Smooth muscle cell (in vitro differentiated cells): ENCODE measurements around the gene NUP188. TPM values are rescaled to one million over a fixed set of nuclear protein-coding genes. Genes with fewer than 3 reads are reported as not detected.

Source experiments
- DNase-seq: peaks from one replicate; lab custom pipeline; 2025; ENCODE audit not compliant: unreplicated experiment; lab: John Stamatoyannopoulos, UW
- H2AFZ ChIP-seq: fragments of 200-600 bp; sonication (generic); 2 replicates; pipeline ENCODE4 v1.6.0; 2016; ENCODE audit warnings: antibody characterized with exemption, low read depth, mild to moderate bottlenecking
- H3F3A ChIP-seq: fragments of 200-600 bp; sonication (generic); 2 replicates; pipeline ENCODE4 v1.6.0; 2017; ENCODE audit warnings: antibody characterized with exemption, low read depth
- H3K27ac ChIP-seq: fragments of 200-600 bp; sonication (generic); 2 replicates; pipeline ENCODE4 v1.5.1; 2016; ENCODE audit warnings: low read depth, mild to moderate bottlenecking
- H3K27me3 ChIP-seq: fragments of 200-600 bp; sonication (generic); 2 replicates; pipeline ENCODE4 v1.6.1; 2016; ENCODE audit warnings: low read depth, mild to moderate bottlenecking
- H3K36me3 ChIP-seq: fragments of 200-600 bp; sonication (generic); 2 replicates; pipeline ENCODE4 v1.5.1; 2016; ENCODE audit warnings: low read depth
- H3K4me1 ChIP-seq: fragments of 200-600 bp; sonication (generic); 2 replicates; pipeline ENCODE4 v1.5.1; 2016; ENCODE audit warnings: low read depth
- H3K4me2 ChIP-seq: fragments of 200-600 bp; sonication (generic); 2 replicates; pipeline ENCODE4 v1.6.0; 2016; ENCODE audit warnings: mild to moderate bottlenecking
- H3K4me3 ChIP-seq: fragments of 200-600 bp; sonication (generic); 2 replicates; pipeline ENCODE4 v1.5.1; 2016; ENCODE audit warnings: mild to moderate bottlenecking
- H3K79me2 ChIP-seq: fragments of 200-600 bp; sonication (generic); 2 replicates; pipeline ENCODE4 v1.6.0; 2016; ENCODE audit warnings: low read depth, mild to moderate bottlenecking
- H3K9ac ChIP-seq: fragments of 200-600 bp; sonication (generic); 2 replicates; pipeline ENCODE4 v1.6.0; 2016; ENCODE audit warnings: low read depth
- H3K9me3 ChIP-seq: fragments of 200-600 bp; sonication (generic); replicated peaks from 2 replicates; pipeline ENCODE4 v1.5.1; 2016; ENCODE audit warnings: low read depth
- H4K20me1 ChIP-seq: fragments of 200-600 bp; sonication (generic); 2 replicates; pipeline ENCODE4 v1.6.0; 2016; ENCODE audit warnings: low read depth
- WGBS: methylation state at CpG from one replicate; pipeline ENCODE4 v1.1.7; 2016; ENCODE audit warnings: low lambda C conversion rate; 5-methylcytosine and 5-hydroxymethylcytosine counted together
- polyA plus RNA-seq: library from polyadenylated mRNA; unstranded; fragments of >200 nt; fragmentation: Nextera tagmentation; extraction: Ambion mirVana; gene quantifications from 2 replicates; pipeline ENCODE4 v1.2.1, GENCODE V29; 2016
- total RNA-seq: library from RNA; depleted of rRNA; stranded (reverse); fragments of >200 nt; gene quantifications from 2 replicates; pipeline ENCODE4 v1.2.3, GENCODE V29; 2014
- TF ChIP-seq, protein P1 (sequence below): fragments of 200-600 bp; sonication (generic); IDR thresholded peaks from 2 replicates; pipeline ENCODE4 v1.5.1; 2017; ENCODE audit warnings: borderline replicate concordance, mild to moderate bottlenecking, antibody characterized with exemption; ENCODE audit not compliant: insufficient read depth, poor library complexity, severe bottlenecking

Gene NUP188
- total and polyA plus RNA-seq, 2 experiments from 2014 or later, result 31.9 to 45.8 TPM

DNA sequence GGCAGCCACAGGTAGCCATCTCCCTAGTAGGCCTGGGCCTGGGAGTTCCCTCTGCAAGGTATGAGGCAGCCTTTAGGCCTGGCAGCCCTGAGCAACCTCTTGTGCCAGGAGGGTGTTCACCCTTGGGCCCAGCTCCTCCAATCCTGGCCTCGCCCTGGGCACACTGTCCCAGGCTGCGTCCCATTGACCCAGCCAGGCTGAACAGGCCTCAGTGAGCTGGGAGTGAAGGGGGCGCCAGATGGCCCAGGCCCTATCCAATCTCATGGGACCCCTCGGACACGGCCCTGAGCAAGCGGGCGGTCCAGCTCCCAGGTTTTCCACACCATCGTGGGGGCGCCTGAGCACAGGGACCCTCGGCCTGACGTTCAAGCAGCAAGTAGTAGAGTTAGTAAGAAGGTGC, 66.2 kb downstream of the NUP188 start:
- TF ChIP-seq, protein P1, sequence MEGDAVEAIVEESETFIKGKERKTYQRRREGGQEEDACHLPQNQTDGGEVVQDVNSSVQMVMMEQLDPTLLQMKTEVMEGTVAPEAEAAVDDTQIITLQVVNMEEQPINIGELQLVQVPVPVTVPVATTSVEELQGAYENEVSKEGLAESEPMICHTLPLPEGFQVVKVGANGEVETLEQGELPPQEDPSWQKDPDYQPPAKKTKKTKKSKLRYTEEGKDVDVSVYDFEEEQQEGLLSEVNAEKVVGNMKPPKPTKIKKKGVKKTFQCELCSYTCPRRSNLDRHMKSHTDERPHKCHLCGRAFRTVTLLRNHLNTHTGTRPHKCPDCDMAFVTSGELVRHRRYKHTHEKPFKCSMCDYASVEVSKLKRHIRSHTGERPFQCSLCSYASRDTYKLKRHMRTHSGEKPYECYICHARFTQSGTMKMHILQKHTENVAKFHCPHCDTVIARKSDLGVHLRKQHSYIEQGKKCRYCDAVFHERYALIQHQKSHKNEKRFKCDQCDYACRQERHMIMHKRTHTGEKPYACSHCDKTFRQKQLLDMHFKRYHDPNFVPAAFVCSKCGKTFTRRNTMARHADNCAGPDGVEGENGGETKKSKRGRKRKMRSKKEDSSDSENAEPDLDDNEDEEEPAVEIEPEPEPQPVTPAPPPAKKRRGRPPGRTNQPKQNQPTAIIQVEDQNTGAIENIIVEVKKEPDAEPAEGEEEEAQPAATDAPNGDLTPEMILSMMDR, result no peak
- Histone ChIP-seq H3K79me2 (no peaks in the 10 kb centered on the region), H3K4me1 (no peaks in the 10 kb centered on the region), H3K4me3 (no peak overlapping the region), H3K4me2 (no peak overlapping the region), H3K27ac (no peak overlapping the region), H3K27me3 (no peaks in the 10 kb centered on the region), H3F3A (no peaks in the 10 kb centered on the region), H2AFZ (no peak overlapping the region), H3K9ac (no peak overlapping the region), H3K36me3 (no peaks in the 10 kb centered on the region), H4K20me1 (no peaks in the 10 kb centered on the region), H3K9me3 (no peaks in the 10 kb centered on the region)
- DNase-seq, result no peak
- 98% methylated on average over 11 of the region's 11 CpGs for WGBS

DNA sequence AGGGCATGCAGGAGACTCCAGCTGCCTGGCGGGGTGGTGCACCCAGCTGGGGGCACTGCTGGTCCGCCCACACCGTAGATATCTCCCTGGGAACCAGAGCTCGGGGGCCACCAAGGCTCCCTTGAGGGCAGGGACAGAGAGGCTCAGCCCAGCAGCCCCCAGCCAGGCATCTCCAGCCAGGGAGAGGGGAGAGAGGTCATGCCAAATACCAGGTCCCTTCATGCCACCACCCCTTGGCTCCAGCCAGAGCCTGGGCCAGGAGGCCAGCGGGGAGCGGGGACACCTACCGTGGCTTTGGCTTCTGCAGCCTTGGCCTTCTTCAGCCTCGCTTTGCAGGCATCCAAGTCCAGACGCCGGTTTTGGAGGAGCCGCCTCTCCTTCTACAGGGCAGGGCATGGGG, 66.6 kb downstream of the NUP188 start:
- no peak for DNase-seq
- Histone ChIP-seq H3K4me2 (no peak overlapping the region), H3K36me3 (no peaks in the 10 kb centered on the region), H3K4me1 (no peaks in the 10 kb centered on the region), H4K20me1 (no peaks in the 10 kb centered on the region), H3K9me3 (no peaks in the 10 kb centered on the region), H3K79me2 (no peaks in the 10 kb centered on the region), H3K27me3 (no peaks in the 10 kb centered on the region), H3K4me3 (no peak overlapping the region), H3K9ac (no peak overlapping the region), H2AFZ (no peak overlapping the region), H3F3A (no peaks in the 10 kb centered on the region), H3K27ac (no peak overlapping the region)
- 98% methylated on average over 11 of the region's 11 CpGs for WGBS
- TF ChIP-seq, protein P1, result no peak

DNA sequence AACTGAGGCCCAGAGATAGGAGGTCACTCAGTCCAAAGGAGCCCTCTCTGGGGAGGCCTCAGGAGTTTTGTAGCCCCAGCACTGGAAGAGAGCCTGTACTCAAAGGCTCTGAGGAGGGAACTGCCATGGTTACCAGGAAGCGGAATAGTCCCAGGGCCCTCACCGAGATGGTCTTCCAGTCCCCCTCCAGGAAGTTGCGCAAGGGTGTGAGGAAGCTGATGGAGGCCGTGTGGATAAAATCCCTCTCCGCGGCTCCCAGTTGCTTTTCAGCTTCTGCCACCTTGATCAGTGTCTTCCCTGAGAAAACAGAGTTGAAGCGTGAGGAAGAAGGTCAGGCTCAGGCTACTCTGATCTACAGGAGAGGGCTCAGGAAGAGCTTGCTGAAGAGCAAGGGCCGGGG, 67.1 kb downstream of the NUP188 start:
- Histone ChIP-seq H3K4me1 (no peaks in the 10 kb centered on the region), H3K27ac (no peak overlapping the region), H4K20me1 (no peaks in the 10 kb centered on the region), H3F3A (no peaks in the 10 kb centered on the region), H3K4me3 (no peak overlapping the region), H3K79me2 (no peaks in the 10 kb centered on the region), H2AFZ (no peak overlapping the region), H3K27me3 (no peaks in the 10 kb centered on the region), H3K36me3 (no peaks in the 10 kb centered on the region), H3K4me2 (no peak overlapping the region), H3K9ac (no peak overlapping the region), H3K9me3 (no peaks in the 10 kb centered on the region)
- 86% methylated on average over 8 of the region's 8 CpGs for WGBS
- TF ChIP-seq, protein P1, result no peak
- DNase-seq, result no peak

DNA sequence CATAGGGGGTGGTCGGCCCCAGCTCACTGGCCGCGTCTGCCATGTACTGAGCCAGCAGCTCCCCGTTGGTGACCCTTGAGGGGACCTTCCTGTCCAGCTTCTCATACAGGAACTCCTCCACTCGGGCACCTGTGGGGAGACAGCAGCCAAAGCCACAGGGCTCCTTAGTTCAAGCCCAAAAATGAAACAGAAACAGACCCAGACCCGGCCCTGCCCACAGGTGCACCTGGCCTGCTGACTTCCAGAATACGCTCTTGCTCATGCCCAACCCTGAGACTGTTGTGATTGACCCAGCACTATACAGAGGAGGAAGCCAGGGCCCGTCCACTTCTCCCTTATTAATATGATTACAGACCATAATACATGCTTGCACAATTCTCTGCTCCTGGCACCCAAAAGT, 73.6 kb downstream of the NUP188 start:
- TF ChIP-seq, protein P1, result no peak
- H3K27me3 ChIP-seq, result no peaks in the 10 kb centered on the region
- H4K20me1 ChIP-seq, result peaks cover 12% of the 10 kb centered on the region
- H2AFZ ChIP-seq, result no peak overlapping the region
- no peak for DNase-seq
- WGBS, result 94% methylated on average over 8 of the region's 8 CpGs
- H3K9ac ChIP-seq, result no peak overlapping the region
- no peaks in the 10 kb centered on the region for H3K36me3 ChIP-seq
- H3K4me3 ChIP-seq, result no peak overlapping the region
- H3K27ac ChIP-seq, result no peak overlapping the region
- no peaks in the 10 kb centered on the region for H3K9me3 ChIP-seq
- H3K4me1 ChIP-seq, result peaks cover 1% of the 10 kb centered on the region
- H3K79me2 ChIP-seq, result peaks cover 3% of the 10 kb centered on the region
- no peak overlapping the region for H3K4me2 ChIP-seq
- H3F3A ChIP-seq, result no peaks in the 10 kb centered on the region
